HG03060 (cell line): ENCODE data around the gene PSMD8.
"Not testable (repeated sequence)": the region's sequence is repeated elsewhere in the genome, so short reads cannot be mapped to it uniquely, and the experiment has no call there.

ENCODE experiments used
- ATAC-seq: cut with Tn5 transposase; IDR thresholded peaks from one replicate; pipeline ENCODE4 v1.9.1; 2021; ENCODE audit warnings: low read depth, moderate number of reproducible peaks; ENCODE audit not compliant: unreplicated experiment

Gene PSMD8

GRCh38 chr19:38404858-38405257, 30.5 kb downstream of the PSMD8 start:
- no peak for ATAC-seq

DNA sequence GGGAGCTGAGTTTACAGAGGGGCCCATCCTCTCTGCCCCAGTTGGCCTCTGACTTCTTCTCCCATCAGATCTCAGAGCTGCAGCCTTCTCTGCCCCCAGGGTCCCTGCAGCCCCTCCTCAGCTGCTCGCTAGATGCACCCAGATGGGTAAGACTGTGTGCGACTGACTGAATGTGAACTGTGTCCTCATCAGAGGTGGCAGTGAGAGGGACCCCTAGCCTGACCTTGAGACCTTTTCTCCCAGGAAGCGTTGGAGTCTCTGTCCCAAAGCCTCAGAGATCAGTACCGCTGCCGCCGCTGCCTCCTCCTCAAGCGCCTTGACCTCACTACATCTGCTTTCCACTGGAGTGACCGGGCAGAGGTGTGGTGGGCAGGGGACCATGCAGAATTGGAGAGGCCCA, 30.9 kb downstream of the PSMD8 start:
- ATAC-seq = no peak

GRCh38 chr19:38409631-38410133, 35.3 kb downstream of the PSMD8 start:
- ATAC-seq = no peak

DNA sequence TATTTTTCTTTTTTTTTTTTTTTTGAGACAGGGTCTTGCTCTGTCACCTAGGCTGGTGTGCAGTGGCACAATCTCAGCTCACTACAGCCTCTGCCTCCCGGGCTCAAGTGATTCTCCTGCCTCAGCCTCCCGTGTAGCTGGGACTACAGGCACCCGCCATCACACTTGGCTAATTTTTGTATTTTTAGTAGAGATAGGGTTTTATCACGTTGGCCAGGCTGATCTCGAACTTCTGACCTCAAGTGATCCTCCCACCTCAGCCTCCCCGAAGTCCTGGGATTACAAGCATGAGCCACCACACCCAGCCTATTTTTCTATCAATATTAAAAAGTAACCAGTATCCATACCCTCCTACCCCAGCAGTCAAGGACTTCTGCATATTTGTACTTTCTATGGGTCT, 36.0 kb downstream of the PSMD8 start:
- ATAC-seq = not testable (repeated sequence)

DNA sequence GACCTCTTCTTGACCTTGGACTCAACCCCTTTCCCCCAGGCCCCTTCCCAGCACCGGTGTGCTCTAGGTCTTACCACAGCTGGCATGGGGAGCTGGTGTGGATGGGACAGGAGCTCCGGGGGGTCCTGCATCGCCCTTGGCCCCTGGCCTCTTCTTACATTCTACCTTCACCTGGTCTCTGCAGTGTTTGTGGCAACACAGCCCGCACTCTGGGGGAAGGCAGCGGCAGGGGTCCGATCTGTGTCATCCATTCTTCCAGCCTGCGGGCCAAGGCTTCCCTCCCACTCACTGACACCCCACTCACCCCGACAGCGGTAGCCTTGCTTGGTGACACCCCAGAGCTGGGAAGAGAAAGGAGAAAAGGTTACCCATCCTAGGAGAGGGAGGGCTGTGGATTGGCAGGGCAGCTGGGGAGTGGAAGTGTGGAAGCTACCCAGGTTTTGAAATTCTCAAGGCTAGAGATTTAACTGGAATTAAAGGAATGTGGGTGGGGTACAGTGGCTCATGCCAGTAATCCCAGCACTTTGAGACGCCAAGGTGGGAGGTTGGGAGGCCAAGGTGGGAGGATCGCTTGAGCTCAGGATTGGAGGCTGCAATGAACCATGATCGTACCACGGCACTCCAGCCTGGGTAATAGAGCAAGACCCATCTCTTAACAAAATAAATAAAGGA, 36.8 kb downstream of the PSMD8 start:
- no peak for ATAC-seq

GRCh38 chr19:38411898-38412297, 37.5 kb downstream of the PSMD8 start:
- not testable (repeated sequence) for ATAC-seq

- no peak for ATAC-seq
Measured at GRCh38 chr19:38412491-38412890, 38.1 kb downstream of the PSMD8 start.

DNA sequence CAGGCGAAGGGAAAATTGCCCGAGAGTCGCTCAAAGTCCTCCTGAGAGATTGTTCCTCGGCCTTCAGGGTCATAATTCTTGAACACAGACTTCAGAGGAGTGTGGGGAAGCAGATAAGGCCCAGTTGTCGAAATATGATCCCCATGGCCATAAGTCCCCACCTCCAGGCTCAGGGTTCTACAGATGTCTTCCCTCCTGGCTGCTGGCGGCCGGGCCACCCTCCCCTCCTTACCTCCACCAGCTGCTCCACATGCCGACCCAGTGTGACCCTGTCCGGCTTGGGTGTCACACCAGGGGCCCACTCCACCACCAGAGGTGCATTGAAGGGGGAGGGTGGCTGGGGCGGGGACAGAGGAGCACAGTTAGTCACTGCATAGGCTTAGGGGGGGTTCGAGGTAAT, 38.6 kb downstream of the PSMD8 start:
- no peak for ATAC-seq

DNA sequence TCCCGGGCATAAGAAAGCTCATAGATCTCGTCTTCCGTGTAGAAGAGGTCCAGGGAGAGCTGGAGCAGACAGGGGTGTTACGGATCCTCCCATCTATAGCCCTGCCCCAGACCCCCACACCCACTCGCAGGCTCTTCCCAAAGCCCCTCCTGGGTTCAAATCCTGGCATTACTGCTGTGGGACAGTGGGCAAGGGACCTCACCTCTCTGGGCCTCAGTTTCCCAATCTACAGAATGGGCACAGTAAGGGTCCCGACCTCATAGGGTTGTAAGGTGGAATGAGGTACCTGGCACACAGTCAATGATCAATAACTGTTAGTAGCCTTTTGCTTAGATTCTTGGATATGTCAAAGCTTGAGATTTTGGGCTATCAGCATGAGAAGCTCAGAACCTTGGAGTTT, 39.0 kb downstream of the PSMD8 start:
- ATAC-seq = no peak

- no peak for ATAC-seq
Measured at GRCh38 chr19:38417146-38417543, 42.8 kb downstream of the PSMD8 start.

DNA sequence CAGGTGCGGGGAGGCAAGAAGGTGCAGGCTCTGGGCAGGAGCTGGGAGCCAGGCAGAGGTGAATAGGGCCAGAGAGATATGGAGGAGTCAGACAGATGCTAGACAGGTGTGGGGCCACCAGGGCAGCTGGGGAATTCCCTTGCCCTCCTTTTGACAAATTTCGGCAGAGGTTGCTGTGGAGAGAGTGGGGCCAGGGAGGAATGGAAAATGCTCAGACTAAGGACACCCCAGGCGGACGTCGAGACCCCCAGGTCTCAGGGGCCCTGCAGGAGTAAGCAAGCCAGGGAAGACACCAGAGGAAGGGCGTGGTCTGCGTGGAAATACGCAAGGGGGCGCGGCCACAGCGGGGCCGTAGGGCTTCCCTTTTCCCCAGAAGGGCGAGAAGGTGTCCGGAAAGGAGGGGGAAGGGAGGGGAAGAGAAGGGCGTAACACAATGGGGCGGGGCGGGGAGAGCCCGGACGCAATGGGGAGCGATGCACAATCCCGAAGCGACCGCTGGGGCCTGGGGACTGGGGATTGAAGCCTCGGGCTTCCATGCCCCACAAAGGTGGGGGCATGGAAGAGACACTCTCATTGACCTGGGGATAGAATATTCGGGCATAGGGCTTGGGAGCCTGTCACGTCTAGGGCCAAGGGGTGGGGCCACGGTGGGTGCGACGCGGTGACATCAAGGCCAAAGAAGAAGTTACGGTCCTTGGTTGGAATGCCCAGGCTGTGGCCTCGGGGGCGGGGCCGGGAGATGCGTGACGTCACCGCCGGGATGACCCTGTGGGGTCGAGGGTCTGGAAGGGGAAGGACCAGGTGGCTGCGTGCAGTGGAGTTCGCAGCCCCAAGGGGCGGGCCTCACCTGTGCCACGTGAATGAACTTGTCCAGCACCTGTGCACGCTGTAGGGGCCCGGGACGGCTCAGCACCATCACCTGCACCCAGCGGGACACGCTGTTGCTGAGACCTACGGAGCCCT, 43.5 kb downstream of the PSMD8 start:
- ATAC-seq = no peak

DNA sequence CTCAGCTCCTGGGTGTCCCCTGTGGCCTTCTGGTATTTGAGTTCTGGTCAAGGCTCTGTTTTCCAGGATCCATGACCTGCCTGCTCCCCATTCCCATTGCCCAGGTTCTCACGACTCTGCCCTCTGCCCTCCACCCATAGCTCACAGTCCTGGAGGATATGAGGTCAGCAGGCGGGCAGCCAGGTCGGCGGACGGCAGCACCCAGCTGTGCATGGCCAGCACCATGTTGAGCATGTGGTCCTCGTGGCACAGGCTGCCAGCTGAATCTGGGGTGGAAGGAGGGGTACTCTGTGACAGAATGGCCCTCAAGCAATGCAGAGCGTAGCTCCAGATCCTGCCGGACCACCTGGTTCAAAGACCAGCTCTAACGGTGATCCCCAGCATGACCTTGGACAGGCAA, 46.6 kb downstream of the PSMD8 start:
- ATAC-seq = no peak

DNA sequence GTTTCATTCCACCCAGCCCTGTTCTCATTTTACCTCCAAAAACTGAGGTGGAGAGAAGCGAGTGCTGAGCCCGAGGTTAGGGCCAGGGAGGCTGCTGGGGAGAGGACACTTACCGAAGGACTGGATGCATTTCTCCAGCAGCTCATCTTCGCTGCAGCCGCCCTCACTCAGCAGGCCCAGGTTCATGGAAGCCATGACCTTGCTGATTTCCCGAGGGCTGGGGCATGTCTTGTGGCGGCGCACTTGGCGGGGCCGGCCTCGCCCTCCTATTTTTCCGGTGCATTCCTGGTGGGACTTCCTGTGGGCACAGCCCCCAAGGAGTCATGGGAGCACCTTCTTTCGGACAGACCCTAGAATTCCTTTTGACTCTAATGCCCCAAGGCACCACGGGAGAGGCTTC, 47.5 kb downstream of the PSMD8 start:
- no peak for ATAC-seq

DNA sequence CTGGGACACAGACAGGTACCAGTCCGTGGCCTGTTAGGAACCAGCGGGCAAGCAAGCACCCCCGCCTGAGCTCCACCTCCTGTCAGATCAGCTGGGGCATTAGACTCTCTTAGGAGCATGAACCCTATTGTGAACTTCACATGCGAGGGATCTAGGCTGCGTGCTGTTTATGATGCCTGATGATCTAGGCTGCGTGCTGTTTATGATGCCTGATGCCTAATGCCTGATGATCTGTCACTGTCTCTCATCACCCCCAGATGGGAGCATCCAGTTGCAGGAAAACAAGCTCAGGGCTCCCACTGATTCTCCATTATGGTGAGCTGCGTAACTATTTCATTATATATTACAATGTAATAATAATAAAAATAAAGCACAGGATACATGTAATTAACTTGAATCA, 48.1 kb downstream of the PSMD8 start:
- no peak for ATAC-seq

DNA sequence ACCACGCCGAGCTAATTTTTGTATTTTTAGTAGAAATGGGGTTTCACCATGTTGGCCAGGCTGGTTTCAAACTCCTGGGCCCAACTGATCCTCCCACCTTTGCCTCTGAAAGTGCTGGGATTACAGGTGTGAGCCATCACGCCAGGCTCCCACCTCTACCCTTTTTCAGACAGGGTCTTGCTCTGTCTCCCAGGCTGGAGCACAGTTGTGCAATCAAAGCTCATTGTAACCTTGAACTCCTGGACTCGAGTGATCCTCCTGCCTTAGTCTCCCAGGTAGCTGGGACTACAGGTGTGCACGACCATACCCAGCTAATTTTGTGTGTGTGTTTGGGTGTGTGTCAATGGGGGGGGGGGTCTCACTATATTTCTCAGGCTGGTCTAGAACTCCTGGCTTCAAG, 49.9 kb downstream of the PSMD8 start:
- no peak for ATAC-seq

GRCh38 chr19:38425222-38425809, 50.9 kb downstream of the PSMD8 start:
- ATAC-seq = no peak

- ATAC-seq = no peak
Measured at GRCh38 chr19:38425810-38426466, 51.6 kb downstream of the PSMD8 start, which contains the start of gene RASGRP4. TSS of gene RASGRP4 (minus strand) at chr19:38426219. CDS start at chr19:38426091, 128 bp downstream.

GRCh38 chr19:38427035-38427677, 52.8 kb downstream of the PSMD8 start:
- not testable (repeated sequence) for ATAC-seq

- no peak for ATAC-seq
Measured at GRCh38 chr19:38429055-38429810, 54.9 kb downstream of the PSMD8 start.
